GM15510 (cell line): ENCODE data around the gene RTTN.

Experiments used
- POLR2A ChIP-seq: IDR thresholded peaks from 3 replicates; pipeline ENCODE4 v1.6.1; 2011; ENCODE audit warnings: borderline replicate concordance; ENCODE audit not compliant: insufficient read length; ENCODE audit errors: extremely low read depth

Gene RTTN

GRCh38 chr18:70146174-70146573 is 59.3 kb downstream of the RTTN start:
- TF ChIP-seq POLR2A: no peak

DNA sequence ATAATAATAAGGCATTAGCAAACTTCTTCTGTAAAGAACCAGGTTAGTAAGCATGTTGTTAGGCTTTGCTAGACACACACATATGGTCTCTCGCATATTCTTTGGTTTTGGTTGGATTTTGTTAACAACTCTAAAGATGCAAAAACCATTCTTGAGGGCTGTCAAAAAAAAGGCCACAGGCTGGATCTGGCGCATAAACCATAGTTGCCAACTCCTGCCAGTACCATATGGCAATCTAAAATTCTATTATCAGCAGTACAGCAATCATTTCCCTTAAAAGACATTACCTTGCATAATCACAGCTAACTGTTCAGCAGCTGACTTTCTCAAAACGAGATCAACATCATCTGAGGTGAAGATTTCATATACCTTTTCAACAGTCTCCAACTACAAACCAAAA is 63.5 kb downstream of the RTTN start:
- no peak for TF ChIP-seq POLR2A

DNA sequence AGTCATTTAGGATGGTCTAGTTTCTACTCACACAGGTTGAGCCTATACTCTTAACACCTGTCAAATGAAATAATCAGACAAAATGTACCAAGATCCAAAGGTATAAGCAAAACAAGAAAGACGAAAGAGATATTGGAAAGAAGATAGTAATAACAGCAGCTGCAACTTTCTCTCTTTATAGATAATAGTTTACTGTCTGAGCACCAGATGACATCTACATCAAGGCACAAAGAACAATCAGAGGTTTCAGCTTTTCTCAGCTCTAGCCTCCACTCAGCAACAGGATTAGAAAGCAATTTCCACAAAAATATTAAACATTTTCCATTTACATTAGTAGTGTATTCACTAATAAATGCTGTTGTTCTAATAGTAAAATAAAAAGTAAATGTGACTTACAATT is 66.3 kb downstream of the RTTN start:
- TF ChIP-seq POLR2A: no peak

- no peak for TF ChIP-seq POLR2A
Observed at GRCh38 chr18:70135604-70136003, 69.9 kb downstream of the RTTN start.

GRCh38 chr18:70132999-70133398 is 72.5 kb downstream of the RTTN start:
- no peak for TF ChIP-seq POLR2A

DNA sequence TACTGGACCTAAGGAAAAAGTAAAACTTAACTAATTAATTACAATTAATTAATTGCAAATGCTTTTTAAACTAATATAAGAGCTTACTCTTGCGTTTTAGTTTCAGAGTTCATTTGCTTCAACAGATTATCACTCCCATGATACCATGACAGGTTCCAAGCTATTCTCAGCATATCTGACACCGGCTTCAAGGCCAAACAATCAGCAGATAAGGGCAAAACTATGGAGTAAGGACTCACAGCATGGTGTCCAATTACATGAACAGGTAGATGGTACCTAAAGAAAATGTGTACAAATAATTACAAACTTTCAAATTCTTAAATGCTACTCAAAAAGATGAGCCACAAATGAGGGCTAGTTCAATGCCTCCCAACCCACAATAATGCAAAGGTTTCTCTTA is 77.2 kb downstream of the RTTN start:
- TF ChIP-seq POLR2A: no peak

DNA sequence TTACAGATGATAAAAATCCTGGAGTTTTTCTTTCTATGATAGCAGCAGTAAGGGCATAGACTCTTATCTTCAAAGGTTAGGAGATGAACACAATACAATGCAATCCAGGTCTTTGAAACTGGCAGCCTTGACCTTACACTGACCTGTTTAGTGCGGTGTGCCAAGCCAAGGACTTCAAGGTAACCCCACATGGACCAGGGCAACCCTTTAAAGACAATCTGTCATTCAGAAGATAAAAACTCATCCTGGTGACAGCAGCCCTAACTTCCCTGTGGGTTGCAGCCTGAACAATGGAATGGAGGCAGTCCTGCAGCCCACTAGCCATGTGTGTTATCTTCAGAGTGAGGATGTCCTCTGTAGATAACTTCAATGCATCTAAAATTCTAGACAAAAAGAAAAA is 78.1 kb downstream of the RTTN start:
- no peak for TF ChIP-seq POLR2A

- no peak for TF ChIP-seq POLR2A
Observed at GRCh38 chr18:70126832-70127231, 78.7 kb downstream of the RTTN start.

DNA sequence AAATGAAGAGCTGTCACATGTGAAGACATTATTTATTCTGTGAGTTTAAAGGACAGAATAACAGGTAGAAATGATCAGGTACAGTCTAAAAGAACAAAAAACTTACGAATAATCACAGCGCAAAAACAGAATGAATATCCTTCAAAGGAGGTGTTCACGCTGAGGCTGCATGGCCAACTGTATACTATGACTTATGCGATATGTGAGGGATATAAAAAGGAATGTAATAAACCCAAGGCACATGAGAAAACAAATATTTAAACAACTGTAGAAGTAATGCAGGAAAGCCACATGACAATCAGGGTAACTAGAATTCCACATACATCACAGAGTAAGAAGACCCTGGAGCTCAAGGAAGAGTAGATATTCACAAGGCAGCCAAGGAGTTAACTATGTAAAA is 81.3 kb downstream of the RTTN start:
- no peak for TF ChIP-seq POLR2A

DNA sequence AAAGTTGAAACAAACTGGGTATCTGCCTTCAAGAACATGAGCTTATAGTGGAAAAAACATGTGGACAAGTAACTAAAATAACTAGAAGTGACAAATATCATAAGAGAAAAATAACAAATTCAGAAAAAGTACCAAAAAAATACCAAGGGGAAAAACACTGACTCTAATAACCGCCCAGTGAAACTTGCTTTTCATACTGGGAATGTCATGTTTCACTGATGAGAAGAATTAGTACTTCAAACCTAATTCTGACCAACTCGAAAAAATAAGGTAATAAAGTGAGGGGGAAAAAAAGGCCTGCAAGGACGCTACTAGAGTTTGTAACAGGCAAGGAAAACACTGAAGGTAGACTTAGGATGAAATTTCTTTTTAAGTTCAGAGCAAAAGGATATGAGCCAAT is 83.6 kb downstream of the RTTN start:
- TF ChIP-seq POLR2A: no peak

DNA sequence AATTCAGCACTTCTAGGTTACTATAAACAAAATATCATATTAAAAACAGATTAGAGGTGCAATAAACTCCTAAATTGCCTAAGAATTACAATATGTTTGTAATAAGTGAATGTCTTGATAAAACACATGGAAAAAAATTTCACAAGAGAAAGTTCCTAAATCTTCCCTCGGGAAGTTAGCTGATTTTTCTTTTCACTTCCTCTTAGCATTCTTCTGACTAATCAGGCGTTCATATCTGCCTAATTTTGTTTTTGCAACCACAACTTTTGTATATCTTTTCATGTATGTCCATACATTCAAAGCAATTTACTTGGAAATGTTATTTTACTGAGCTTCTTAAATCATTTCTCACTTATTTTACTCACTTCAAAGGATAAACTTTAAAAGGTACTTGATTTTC is 88.5 kb downstream of the RTTN start:
- no peak for TF ChIP-seq POLR2A

GRCh38 chr18:70113511-70113910 is 92.0 kb downstream of the RTTN start:
- no peak for TF ChIP-seq POLR2A

DNA sequence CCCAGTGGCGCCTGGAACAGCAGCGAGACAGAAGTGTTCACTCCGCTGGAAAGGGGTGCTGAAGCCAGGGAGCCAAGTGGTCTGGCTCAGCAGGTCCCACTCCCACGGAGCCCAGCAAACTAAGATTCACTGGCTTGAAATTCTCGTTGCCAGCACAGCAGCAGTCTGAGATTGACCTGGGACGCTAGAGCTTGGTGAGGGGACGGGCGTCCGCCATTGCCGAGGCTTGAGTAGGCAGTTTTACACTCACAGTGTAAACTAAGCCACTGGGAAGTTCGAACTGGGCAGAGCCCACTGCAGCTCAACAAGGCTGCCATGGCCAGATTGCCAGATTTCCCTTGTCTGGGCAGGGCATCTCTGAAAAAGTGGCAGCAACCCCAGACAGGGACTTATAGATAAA is 94.8 kb downstream of the RTTN start:
- TF ChIP-seq POLR2A: no peak

DNA sequence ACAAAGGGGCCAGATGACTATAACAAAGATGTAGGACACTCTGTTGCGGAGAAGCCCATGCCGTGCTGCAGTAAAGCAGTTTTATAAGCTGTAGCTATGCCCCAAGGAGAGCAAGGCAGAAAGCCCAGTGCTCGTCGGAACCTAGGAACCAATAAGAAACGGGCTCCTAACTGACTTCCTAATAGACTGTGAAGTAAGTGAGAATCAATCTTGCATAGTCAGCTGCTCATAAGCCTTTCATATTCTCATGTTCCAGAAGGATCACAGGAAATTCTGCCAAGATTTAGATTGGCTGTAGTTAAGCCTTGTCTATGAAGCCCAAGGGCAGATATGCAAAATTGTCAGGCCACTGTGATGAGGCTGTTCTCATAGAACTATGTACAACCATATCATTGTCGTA is 98.4 kb downstream of the RTTN start:
- no peak for TF ChIP-seq POLR2A

DNA sequence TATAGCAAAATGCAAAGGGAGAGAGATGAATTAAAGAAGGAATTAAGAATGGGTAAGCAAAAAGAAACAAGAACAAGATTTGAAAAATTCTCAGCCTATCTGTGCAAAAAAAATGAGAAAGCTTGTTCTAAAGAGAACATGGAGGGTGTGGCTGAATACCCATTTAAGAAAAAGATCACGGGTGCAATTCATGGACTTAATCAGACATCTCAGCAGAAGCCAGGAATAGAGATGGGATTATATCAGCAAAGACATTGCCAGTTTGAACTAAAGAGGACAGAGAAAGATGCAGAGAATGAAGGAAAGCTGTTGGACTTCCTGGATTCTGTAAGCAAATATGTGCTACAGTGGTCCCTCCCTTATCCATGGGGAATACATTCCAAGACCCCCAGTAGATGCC is 115.6 kb downstream of the RTTN start:
- TF ChIP-seq POLR2A: no peak

DNA sequence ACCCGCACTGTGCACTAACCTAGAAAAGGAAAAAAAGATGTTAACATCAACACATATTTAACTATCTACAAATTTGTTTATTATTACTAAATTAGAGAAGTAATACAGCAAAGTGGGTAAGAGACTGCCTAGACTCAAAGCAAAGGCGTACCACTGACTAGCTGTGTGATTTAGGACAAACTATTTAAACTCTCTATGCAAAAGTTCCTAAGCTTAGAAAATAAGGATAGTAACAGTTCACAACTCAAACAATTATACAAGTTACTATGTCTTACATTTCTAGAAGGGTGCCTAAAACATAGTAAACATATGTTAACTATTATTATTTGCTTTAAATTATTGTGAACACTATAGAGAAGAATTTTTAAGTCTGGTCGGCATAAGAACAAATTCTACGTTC is 119.4 kb downstream of the RTTN start:
- TF ChIP-seq POLR2A: no peak

DNA sequence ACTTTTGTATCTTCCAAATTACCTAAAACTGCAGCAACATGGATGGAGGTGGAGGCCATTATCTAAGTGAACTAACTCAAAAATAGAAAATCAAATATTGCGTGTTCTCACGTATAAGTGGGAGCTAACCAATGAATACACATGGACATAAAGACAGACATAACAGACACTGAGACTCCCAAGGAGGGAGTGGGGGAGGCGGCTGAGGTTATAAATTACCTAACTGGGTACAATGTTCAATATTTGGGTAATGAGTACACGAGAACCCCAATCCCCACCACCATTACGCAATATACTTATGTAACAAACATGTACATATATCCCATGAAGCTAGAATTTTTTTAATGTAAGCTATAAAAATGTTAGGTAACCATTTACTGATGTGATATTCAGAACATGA is 119.8 kb downstream of the RTTN start:
- TF ChIP-seq POLR2A: no peak
